GM18870 (cell line): ENCODE measurements around the gene TSPEAR.

Source experiments
- ATAC-seq: cut with Tn5 transposase; IDR thresholded peaks from one replicate; pipeline ENCODE4 v1.9.1; 2021; ENCODE audit warnings: moderate library complexity; ENCODE audit not compliant: unreplicated experiment

Gene TSPEAR

GRCh38 chr21:44456915-44457736 lies 254.2 kb downstream of the TSPEAR start:
- no peak for ATAC-seq

- no peak for ATAC-seq
Observed at GRCh38 chr21:44456214-44456914, 255.0 kb downstream of the TSPEAR start.

GRCh38 chr21:44455524-44456213 lies 255.7 kb downstream of the TSPEAR start:
- no peak for ATAC-seq

- no peak for ATAC-seq
Observed at GRCh38 chr21:44454747-44455523, 256.4 kb downstream of the TSPEAR start, which contains the start of gene LRRC3. Gene LRRC3, plus strand, starts transcription at chr21:44455510. Its CDS starts 1,135 bp downstream, at chr21:44456645.

- ATAC-seq, result no peak
Observed at GRCh38 chr21:44454058-44454457, 257.3 kb downstream of the TSPEAR start.

- no peak for ATAC-seq
Observed at GRCh38 chr21:44453120-44453519, 258.3 kb downstream of the TSPEAR start.

- ATAC-seq, result no peak
Observed at GRCh38 chr21:44450999-44451398, 260.4 kb downstream of the TSPEAR start.

GRCh38 chr21:44450402-44450801 lies 261.0 kb downstream of the TSPEAR start:
- ATAC-seq, result no peak

- no peak for ATAC-seq
Observed at GRCh38 chr21:44449473-44450363, 261.7 kb downstream of the TSPEAR start.

- no peak for ATAC-seq
Observed at GRCh38 chr21:44448651-44449131, 262.7 kb downstream of the TSPEAR start.
